ENCODE measurements around the gene C7orf57.
A peak's percentile ranks its signal among the peaks of the same experiment; 100 is the strongest.
"Not testable (repeated sequence)": the region's sequence is repeated elsewhere in the genome, so short reads cannot be mapped to it uniquely, and the experiment has no call there.

The C7orf57 gene

DNA sequence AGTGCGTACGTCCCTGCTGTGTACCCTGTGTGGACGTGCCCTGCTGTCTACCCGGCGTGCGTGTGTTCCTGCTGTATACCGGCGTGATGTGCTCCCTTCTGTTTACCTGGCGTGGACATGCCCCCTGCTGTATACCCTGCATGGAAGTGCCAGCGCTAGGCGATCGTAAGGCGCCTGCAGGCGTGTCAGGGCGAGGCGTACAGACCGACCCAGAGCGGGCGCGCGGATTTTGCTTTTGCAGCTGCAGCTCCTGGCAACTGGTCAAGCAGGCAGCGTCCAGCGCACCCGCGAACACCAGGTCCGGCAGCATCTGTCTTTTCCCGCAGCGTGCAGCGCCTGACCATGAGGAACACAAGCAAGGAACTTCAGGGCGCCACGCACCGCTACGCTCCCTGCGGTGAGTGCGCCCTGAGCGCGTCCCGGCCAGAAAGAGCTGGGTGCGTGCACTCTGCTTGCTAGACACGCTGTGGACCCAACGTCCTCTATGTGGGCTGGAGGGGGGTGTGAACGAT lies 680 bp downstream of the C7orf57 start:
- DNase-seq (ENCODE audit: low read depth in 3 of 3): no peak

DNA sequence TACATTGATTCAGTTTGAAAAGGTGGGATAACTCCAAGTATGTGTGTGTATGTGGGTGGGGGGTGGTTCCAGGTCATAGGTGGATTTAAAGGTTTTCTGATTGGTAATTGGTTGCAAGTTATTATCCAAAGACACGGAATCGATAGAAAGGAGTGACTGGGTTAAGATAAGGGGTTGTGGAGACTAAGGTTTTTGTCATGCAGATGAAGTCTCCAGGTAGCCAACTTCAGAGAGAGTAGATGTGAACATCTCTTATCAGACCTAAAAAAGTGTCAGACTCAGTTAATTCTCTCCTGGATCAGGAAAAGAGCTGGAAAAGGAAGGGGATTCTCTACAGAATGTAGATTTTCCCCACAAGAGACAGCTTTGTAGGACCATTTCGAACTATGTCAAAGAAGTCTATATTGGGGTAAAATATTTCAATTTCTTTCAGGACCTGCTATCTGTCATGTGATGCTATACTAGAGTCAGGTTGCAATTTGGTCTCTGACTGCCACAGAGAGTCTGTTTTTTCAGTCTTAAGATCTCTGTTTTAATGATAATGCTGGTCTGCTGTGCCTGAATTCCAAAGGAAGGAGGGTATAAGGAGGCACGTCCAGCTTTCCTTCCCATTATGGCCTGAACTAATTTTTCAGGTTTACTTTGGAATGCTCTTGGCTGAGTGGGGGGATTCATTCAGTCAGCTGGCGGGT lies 3.6 kb downstream of the C7orf57 start:
- no peak for DNase-seq (ENCODE audit: low read depth in 3 of 3)

- DNase-seq (ENCODE audit: low read depth in 3 of 3): no peak
Measured at GRCh38 chr7:48040944-48041652, 5.8 kb downstream of the C7orf57 start.

DNA sequence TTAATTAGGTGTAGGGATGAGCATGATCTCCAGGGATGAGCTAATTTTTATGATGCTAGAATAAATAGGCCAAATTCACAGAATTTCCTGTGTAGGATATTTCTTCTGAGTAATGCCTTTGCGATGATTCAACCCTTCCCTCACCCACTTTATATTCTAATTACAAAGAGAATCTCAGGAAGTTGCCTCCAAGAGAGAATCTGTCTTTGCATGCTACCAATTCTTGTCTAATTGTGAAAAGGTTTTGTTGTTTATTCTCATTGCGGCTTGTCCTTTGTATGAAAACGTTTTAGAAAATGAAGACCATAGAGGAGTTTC lies 6.3 kb downstream of the C7orf57 start:
- no peak for DNase-seq (ENCODE audit: low read depth in 3 of 3)

GRCh38 chr7:48042216-48042615 lies 6.9 kb downstream of the C7orf57 start:
- DNase-seq (ENCODE audit: low read depth in 3 of 3): no peak

DNA sequence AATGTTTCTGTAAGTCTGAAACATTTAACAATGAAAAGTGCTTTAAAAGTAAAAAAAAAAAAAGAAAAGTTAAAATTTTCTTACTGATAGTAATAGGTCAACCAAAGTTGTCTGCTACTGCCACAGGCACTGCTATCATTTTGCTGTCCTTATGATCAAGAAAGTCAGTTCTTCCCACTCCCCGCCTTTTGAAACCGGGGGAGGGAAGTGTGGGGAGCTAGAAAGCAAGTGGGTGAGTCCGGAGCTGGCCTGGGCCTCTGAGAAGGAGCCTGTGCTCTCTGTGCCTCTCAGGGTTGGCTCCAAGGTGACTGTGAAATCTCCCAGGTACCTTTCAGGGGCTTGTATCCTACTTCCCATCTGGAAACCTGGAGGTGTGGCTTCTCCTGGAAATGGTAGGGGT lies 7.3 kb downstream of the C7orf57 start:
- DNase-seq (ENCODE audit: low read depth in 3 of 3): no peak

GRCh38 chr7:48045195-48045765 lies 9.9 kb downstream of the C7orf57 start:
- no peak for DNase-seq (ENCODE audit: low read depth in 3 of 3)

- DNase-seq (ENCODE audit: low read depth in 3 of 3): no peak
Measured at GRCh38 chr7:48046458-48046857, 11.1 kb downstream of the C7orf57 start.

- DNase-seq (ENCODE audit: low read depth in 3 of 3): no peak
Measured at GRCh38 chr7:48048113-48048512, 12.8 kb downstream of the C7orf57 start.

GRCh38 chr7:48049850-48050249 lies 14.5 kb downstream of the C7orf57 start:
- no peak for DNase-seq (ENCODE audit: low read depth in 3 of 3)

DNA sequence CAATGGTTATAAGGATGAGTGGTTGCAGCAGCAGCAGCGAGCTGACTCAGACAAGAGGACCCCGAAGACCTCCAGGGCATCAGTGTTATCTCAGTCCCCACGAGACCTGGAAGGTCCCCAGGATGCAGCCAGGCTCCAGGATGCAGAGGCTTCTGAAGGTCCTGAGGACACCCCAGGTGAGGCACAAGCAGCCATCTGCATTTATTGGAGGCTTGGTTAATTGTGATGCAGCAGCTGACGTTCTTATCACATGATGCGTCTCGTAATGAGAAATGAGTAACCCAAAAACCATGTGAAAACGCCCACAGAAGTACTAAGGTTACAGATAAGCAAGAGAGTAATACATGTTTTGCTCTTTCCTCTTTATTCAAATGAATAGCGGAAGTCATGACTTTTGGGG lies 17.4 kb downstream of the C7orf57 start:
- DNase-seq (ENCODE audit: low read depth in 3 of 3): no peak

DNA sequence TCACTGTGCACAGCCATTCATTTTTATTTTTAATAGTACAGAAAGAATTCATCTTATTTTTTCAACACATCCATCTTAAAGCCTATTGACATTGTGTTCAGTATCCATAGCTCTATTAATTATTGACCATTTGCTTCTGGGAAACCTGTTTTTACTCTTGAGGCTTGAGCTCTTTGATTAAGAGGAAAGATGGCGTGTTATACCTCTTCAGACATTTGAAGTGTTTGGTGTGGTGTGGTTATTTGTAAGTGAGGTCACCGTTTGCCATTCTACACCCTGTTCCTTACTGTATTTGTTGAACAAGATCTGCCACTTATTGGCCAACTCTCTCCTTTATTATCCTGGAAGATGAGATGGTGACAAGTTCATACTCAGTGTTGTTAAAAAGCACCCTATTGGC lies 18.4 kb downstream of the C7orf57 start:
- DNase-seq (ENCODE audit: low read depth in 3 of 3): no peak

GRCh38 chr7:48058990-48059389 lies 23.6 kb downstream of the C7orf57 start:
- DNase-seq (ENCODE audit: low read depth in 3 of 3): no peak

- no peak for DNase-seq (ENCODE audit: low read depth in 3 of 3)
Measured at GRCh38 chr7:48059706-48060105, 24.4 kb downstream of the C7orf57 start.

GRCh38 chr7:48063985-48064384 lies 28.6 kb downstream of the C7orf57 start:
- no peak for DNase-seq (ENCODE audit: low read depth in 3 of 3)

GRCh38 chr7:48067475-48067874 lies 32.1 kb downstream of the C7orf57 start:
- no peak for DNase-seq (ENCODE audit: low read depth in 3 of 3)

DNA sequence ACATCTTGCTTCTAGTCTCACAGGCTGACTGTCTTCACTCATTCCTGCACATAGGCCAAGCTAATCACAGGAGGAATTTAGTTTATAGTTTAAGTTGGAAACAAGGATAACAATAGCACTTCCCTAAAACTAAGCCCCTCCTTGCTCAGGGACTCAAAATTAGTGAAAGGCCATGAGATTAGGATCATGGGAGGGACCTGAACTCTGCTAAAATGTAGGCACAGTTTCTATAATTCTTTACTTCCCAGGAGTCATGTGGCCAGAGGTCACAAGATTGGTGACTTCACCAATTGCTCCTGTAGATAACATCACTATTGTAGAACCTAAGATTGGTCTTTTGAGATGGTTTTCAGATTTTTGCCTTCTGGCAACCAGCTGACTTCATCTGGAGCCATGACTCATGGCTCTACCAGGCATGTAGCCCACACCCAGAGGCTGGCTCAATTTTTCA lies 38.9 kb downstream of the C7orf57 start:
- DNase-seq (ENCODE audit: low read depth in 3 of 3): no peak

GRCh38 chr7:48077423-48077822 lies 42.1 kb downstream of the C7orf57 start:
- no peak for DNase-seq (ENCODE audit: low read depth in 3 of 3)

DNA sequence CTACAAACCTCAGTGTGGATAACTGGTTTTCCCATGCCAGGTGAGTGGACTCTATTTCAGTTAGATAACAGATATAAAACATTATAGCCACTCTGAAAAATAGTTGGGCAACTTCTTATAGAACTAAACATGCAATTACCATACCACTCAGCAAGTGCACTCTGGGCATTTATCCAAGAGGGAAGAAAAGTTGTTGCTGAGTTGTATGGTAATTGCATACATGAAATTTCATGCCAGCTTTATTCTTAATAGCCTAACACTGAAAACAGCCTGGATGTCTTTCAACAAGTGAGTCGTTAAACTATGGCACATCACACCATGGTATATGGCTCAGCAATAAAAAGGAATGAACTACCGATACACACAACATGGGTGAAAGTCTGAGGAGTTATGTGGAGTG lies 43.1 kb downstream of the C7orf57 start:
- DNase-seq (ENCODE audit: low read depth in 3 of 3): no peak

DNA sequence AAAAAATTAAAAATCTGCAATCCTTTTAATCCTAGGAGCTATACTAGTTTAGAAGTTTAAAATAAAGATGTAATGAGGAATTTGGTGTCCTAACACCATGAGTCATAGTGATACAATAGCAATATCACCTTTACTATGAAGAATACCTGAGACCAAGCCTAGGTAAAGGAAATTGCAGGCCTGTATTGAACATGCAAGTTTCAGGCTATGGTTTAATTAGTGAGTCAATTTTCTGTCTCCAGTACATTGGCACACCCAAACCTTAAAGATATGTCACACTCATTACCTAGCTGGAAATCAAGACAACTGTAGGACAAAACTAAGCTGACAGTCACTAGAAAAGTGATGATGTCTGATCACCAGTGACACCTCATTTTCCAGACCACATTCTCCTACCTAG lies 47.0 kb downstream of the C7orf57 start:
- DNase-seq (ENCODE audit: low read depth in 3 of 3): not testable (repeated sequence)

DNA sequence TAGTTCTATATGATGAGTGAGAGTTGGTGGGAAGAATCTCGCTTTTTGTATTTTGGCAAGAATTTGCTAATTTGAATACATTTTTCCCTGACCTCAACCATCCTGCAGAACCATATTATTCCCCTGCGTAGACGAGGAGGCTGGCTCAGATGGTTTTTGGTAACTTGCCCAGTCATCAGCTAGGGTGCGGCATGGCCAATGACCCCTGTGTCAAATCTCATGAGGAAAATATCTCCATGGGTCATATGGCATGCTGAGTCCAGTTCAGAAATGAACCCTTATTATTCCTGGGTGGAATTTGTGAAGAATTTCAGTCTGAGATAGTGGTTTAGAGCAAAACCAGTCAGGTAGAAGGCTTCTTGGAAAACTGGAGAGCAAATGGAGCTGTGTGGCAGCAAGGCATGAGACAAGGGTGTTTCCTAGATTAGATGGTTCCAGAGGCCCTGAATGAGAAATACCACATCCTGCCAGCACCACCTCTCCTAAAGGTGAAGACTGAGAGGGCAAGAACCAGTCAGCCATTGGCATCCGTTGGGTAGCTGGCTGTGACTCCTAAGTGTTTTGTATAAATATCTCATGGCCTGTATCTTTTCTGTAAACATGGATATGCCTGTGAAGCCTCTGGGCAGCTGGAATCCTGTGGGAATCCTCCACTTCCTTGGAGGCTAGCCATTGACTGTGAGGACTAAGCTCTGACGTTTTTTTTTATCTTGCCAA lies 47.9 kb downstream of the C7orf57 start:
- DNase-seq (ENCODE audit: low read depth in 3 of 3): no peak

DNA sequence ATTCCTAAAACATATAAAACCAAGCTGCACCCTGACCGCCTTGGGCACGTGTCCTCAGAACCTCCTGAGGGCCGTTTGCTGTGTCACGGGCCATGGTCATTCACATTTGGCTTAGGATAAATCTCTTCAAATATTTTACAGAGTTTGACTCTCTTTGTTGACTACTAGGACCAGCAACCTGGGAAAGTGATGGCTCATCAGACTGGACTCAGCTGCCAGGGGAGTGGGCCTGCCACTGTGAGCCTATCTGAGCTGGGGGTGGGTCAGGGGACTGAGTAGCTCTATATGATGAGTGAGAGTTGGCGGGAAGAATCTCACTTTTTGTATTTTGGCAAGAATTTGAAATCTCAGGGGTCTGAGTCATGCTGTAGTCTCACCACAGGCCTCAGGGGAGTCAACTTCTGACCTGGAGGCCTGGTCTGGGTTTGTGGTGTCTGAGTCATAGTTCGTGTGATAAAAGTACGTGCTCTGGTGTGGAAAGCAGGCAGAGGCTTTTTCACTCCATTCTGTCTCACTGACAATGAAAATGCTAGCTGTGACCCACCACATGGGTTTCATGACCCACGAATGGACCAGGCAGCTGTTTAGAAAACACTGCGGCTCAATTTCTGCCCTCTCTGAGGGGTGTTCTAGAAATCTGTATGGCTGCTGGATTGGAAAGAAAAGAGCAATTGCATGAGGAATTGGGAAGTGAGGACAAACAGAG lies 49.5 kb downstream of the C7orf57 start:
- peak in 2 of 3 experiments; percentile 49 to 63 for DNase-seq (ENCODE audit: low read depth in 3 of 3)
